ENCODE results near the gene FBXO2.

- no peak for TF ChIP-seq CTCF (IDR thresholded peaks at IDR 0.05; ENCODE audit: borderline replicate concordance, extremely low read depth, low read length, poor library complexity, severe bottlenecking)
- TF ChIP-seq EZH2 (IDR thresholded peaks at IDR 0.05; ENCODE audit: borderline replicate concordance, low read depth, low read length, severe bottlenecking), result no peak
These were observed 5.5 kb downstream of the FBXO2 start for GRCh38 chr1:11648732-11649158.
